ENCODE results near the gene LILRA1. TPM values are rescaled to one million over a fixed set of nuclear protein-coding genes. Genes with fewer than 3 reads are reported as not detected.

The LILRA1 gene
- total and polyA plus RNA-seq, 2 of the 13 experiments (the other 11 are each of a cell fraction or from before 2014, with no cell fraction given): not detected

- Histone ChIP-seq H3K4me1 (ENCODE audit: insufficient read depth, low read length) (no peaks in the 10 kb centered on the region), H4K20me1 (ENCODE audit: insufficient read depth, low read length) (no peaks in the 10 kb centered on the region), H2AFZ (ENCODE audit: low read length) (no peak overlapping the region), H3K9ac (ENCODE audit: insufficient read depth, low read depth, low read length) (no peak overlapping the region), H3K27me3 (ENCODE audit: control insufficient read depth in 1 of 2, insufficient read depth in 2 of 2, low read length in 2 of 2) (peaks cover 0 to 12% of the 10 kb centered on the region in 2 experiments; a peak in 2 of 5 replicates), H3K36me3 (replicated peaks in 1 of 2; ENCODE audit: control insufficient read depth in 1 of 2, insufficient read depth in 2 of 2, low read length in 2 of 2) (no peaks in the 10 kb centered on the region), H3K9me3 (ENCODE audit: low read length) (no peaks in the 10 kb centered on the region), H3K4me3 (replicated peaks in 1 of 3; ENCODE audit: insufficient read depth in 1 of 3, low read depth in 2 of 3, low read length in 3 of 3) (no peak overlapping the region), H3K79me2 (ENCODE audit: insufficient read depth, low read length) (no peaks in the 10 kb centered on the region), H3K4me2 (ENCODE audit: low read depth, low read length) (no peak overlapping the region), H3K27ac (ENCODE audit: extremely low read length, insufficient read depth, low read length) (no peak overlapping the region)
- ATAC-seq: no peak
- no peak for FAIRE-seq
- ChIA-PET CTCF (ENCODE audit: low intra/inter-chr PET ratio, low total read pairs) (no interaction called here), POLR2A (no interaction called here)
- BruUV-seq (replicated peaks): no TSS peak
- no peak for DNase-seq (ENCODE audit: low spot score)
- in situ Hi-C loops (cut with HindIII; ENCODE audit: extremely low pct_ligation_motif_present, low pct_unique_long_range_greater_than_20kb) (no loop called here), intact Hi-C loops (cut with micrococcal nuclease; ENCODE audit: unreplicated experiment) (no loop called here)
- no CpG with 5 or more reads among the region's 5 CpGs for WGBS (ENCODE audit: low lambda C conversion rate)
- no peak for TF ChIP-seq RFXANK (CRISPR knock-in tag; IDR thresholded peaks at IDR 0.05)
- TF ChIP-seq HMGXB4 (CRISPR knock-in tag; IDR thresholded peaks at IDR 0.05; ENCODE audit: borderline replicate concordance in 1 of 2, low read depth in 1 of 2): no peak
- no peak for TF ChIP-seq RBAK (CRISPR knock-in tag; IDR thresholded peaks at IDR 0.05)
- no peak for TF ChIP-seq ZNF260 (CRISPR knock-in tag; IDR thresholded peaks at IDR 0.05; ENCODE audit: borderline replicate concordance, low read depth)
- TF ChIP-seq MAFF (IDR thresholded peaks at IDR 0.05; ENCODE audit: low read depth, low read length): no peak
- no peak for TF ChIP-seq POLR2A (IDR thresholded peaks at IDR 0.05; ENCODE audit: insufficient read depth in 1 of 2, low read depth in 2 of 2, low read length in 2 of 2)
- TF ChIP-seq DNMT1 (CRISPR knock-in tag; IDR thresholded peaks at IDR 0.05): no peak
- no peak for TF ChIP-seq ZNF12 (CRISPR knock-in tag; IDR thresholded peaks at IDR 0.05)
- no peak for TF ChIP-seq FOXA1 (IDR thresholded peaks at IDR 0.05)
- no peak for TF ChIP-seq FOXA1 (CRISPR knock-in tag; IDR thresholded peaks at IDR 0.05)
- no peak for TF ChIP-seq ZNF672 (CRISPR knock-in tag; IDR thresholded peaks at IDR 0.05)
- TF ChIP-seq ZBTB40 (IDR thresholded peaks at IDR 0.05): no peak
- no peak for TF ChIP-seq ZBTB40 (CRISPR knock-in tag; IDR thresholded peaks at IDR 0.05)
- no peak for TF ChIP-seq ZSCAN29 (CRISPR knock-in tag; conservative IDR thresholded peaks at IDR 0.05)
Measured at GRCh38 chr19:54607785-54608150, 14.3 kb downstream of the LILRA1 start.

Data from HepG2 (cell line).